CD4-positive, alpha-beta T cell treated with Interleukin-12 subunit alpha and Interleukin-12 subunit beta, for 1 hour (primary cell): ENCODE results near the gene BBS5.
"Not testable (repeated sequence)": the region's sequence is repeated elsewhere in the genome, so short reads cannot be mapped to it uniquely, and the experiment has no call there.

Source experiments
- DNase-seq: peaks from one replicate; pipeline ENCODE4 v3.0.0-alpha.2; 2020

Gene BBS5

DNA sequence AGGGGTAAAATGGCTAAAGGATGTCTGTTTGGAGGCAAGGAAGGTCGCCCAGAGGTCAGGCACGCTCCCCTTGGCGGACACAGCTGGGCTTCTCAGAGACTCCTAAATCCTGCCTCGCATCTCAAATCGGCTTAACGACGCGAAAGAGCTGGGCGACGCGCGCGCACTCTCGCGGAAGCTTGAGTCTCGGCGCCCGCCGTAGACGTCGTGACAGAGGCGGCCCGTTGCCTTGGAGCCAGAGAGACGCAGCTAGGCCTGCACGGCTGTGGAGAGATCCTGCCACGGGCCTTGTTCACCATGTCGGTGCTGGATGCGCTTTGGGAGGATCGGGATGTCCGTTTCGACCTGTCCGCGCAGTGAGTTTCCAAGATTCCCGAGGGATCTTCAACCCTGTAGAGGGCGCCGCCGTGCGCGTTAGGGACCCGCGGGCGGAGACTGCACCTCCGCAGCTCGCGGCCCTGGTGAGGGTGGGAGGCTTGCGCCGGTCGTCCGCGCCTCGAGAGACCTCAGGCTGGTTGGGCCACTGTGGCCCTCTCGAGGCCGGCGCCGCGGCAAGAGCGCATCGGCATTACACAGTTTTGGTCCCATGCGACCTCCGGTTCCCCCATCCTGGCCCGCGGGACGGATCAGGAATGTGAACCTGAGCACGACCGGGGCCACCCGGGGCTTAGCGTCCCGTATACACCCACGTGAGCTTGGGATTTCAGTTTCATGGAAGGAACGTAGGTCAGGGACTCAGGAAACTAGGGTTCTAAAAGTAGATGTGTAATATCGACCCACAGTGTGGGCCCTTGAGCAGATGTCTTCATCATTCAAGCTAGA lies at the start of gene BBS5:
Gene BBS5 (plus strand): TSS at position 238 of the 822 bp plus-strand sequence. CDS start 60 bp downstream, at position 298.
- peak; percentile 72 for DNase-seq

DNA sequence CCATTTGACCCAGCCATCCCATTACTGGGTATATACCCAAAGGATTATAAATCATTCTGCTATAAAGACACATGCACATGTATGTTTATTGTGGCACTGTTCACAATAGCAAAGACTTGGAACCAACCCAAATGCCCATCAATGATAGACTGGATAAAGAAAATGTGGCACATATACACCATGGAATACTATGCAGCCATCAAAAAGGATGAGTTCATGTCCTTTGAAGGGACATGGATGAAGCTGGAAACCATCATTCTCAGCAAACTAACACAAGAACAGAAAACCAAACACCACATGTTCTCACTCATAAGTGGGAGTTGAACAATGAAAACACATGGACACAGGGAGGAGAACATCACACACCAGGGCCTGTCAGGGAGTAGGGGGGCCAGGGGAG lies 47.5 kb upstream of the BBS5 start:
- not testable (repeated sequence) for DNase-seq

GRCh38 chr2:169434236-169434635 lies 45.1 kb upstream of the BBS5 start:
- not testable (repeated sequence) for DNase-seq

DNA sequence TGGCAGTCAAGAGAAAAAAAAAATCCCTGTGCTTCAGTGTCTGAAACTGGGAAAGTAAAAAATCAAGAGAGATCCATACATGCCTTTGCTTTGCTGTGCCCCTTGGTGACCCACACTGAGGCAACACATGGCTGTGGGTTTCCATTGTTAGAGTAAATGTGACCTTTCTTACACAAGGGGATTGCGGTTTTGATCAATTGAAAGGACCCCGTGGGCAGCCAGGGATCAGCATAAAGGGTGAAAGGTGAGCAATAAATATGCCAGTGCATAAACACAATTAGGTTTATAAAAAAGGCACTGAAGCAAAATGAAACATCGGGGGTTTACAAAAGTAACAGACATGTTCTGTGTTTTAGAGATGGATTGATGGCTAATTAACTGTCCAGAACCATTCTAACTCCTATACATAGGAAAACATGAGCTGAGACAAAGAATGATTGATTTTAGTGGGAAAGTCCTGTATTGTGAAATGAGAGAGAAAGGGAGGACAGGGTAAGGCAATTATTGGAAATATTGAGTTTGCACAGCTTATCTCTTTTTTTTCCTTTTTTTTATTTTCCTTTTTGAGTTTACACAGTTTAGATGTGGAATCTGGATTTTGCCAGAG lies 40.7 kb upstream of the BBS5 start:
- no peak for DNase-seq

GRCh38 chr2:169439900-169440299 lies 39.4 kb upstream of the BBS5 start:
- no peak for DNase-seq

- no peak for DNase-seq
Measured at GRCh38 chr2:169446452-169446851, 32.8 kb upstream of the BBS5 start.

GRCh38 chr2:169448316-169448715 lies 31.0 kb upstream of the BBS5 start:
- no peak for DNase-seq

DNA sequence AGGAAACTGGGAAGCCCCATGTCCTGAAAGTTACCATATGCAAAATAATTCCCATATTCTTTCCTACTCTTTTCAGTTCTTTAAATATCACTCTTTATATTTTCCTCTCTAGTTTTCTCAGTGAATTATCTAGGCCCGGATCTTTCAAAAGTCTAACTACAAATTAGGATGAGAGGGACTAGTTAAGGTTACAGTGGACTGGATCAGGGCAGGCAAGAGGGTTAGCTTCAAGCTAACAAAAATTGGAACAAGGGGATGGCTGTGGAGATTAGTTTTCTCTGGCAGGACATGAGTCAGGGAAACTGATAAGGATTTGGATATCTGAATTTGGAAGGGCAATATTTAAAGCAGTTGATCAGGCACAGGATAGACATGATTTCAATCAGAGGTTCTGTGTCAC lies 30.4 kb upstream of the BBS5 start:
- no peak for DNase-seq

GRCh38 chr2:169452080-169452479 lies 27.2 kb upstream of the BBS5 start:
- peak; percentile 10 for DNase-seq

GRCh38 chr2:169453044-169453443 lies 26.2 kb upstream of the BBS5 start:
- DNase-seq = not testable (repeated sequence)

GRCh38 chr2:169461143-169461542 lies 18.2 kb upstream of the BBS5 start:
- no peak for DNase-seq

GRCh38 chr2:169462896-169463695 lies 16.2 kb upstream of the BBS5 start:
- no peak for DNase-seq

DNA sequence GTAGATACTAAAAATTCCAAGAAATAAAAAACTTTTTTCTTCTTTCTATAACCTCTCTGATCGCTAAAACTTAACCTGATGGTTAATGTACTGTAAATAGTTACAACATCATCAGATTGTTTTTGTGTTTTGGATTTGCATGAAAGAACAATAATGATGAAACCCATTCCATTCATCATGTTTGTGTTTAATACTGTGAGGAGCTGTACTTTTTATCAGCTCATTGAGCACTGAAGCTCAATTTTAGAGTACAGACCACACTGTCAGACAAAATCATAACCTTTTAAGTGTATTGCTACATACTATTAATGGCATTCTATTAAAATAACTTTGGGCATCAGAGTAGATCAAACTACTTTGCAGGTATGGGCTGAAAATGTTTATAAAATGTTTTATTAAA lies 14.8 kb upstream of the BBS5 start:
- no peak for DNase-seq

- DNase-seq = no peak
Measured at GRCh38 chr2:169464882-169465281, 14.4 kb upstream of the BBS5 start.

GRCh38 chr2:169468841-169469240 lies 10.5 kb upstream of the BBS5 start:
- no peak for DNase-seq

GRCh38 chr2:169469952-169470572 lies 9.2 kb upstream of the BBS5 start:
- DNase-seq = no peak

GRCh38 chr2:169472249-169472648 lies 7.0 kb upstream of the BBS5 start:
- DNase-seq = no peak

DNA sequence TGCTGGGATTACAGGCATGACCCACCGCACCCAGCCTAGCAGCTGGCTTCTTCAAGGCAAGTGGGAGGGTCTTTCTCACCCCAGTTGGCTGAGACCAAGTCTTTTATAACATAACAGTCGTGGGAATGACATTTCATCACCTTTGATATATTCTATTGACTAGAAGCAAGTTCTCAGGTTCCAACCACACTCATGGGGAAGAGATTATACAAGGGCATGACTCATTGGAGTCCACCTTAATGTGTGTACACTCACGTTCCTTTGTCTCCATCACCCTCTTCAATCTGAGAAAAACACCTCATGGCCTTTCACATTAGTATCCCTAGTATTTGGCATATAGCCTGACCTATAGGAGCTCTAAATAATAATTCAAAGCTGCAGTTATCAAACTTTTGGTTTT lies 2.8 kb upstream of the BBS5 start:
- no peak for DNase-seq

DNA sequence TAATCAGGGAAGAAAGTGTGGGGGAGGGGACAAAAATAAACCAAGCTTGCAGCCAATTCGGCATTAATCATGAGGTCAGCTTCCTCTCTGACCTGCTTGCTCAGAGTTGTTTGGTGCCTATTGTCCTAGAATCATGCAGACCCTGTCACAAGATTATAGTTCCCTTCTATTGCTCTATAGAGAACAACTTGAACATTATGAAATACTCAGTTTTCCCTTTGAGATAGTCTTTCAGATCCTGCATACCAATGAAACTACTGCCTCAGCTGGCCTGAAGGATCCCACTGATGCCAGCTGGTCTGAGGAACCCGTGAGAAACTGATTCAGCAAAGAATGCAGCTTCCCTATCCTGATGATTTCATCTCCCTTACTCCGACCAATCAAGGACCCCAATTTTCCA lies 955 bp upstream of the BBS5 start:
- DNase-seq = no peak

GRCh38 chr2:169478745-169479256 lies 493 bp upstream of the BBS5 start:
- DNase-seq = no peak

DNA sequence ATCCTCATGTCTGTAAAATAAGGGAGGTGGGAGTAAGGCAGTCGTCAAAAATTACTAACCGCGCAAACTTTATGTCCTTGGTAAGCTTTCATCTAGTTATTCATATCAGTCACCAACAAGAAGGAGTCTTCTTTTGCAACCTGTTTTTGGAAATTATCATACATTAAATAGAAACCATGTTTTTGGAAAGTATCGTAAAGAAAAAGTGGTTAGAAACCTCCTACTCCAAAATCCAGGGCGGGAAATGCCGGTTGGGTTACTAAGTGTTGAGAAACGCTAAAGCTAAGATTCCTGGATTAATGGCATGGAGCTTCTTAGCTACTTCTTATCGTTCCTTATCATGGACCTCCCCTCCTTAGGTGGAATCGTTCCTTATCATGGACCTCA lies 778 bp downstream of the BBS5 start:
- no peak for DNase-seq

- DNase-seq = no peak
Measured at GRCh38 chr2:169485650-169486138, 6.4 kb downstream of the BBS5 start.

DNA sequence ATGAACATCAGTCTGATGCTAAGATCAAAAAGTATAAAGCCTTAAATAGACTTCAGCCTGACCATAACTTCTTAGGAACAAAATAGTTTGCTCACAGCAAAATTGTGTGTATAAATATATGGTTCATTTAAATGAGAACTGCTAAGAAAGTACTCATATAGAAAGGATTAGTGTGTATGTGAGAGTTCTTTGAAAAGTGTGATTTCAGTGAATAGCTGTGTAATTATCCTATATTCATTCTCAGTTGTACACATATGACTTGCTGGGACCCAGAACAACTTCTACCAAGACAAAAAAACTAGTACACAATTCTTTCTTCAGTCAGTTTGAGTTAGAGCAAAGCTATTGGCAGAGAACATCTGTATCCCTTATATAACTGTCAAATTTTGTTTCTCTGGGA lies 7.2 kb downstream of the BBS5 start:
- DNase-seq = no peak
